ENCODE data around the gene CYBRD1.

DNA sequence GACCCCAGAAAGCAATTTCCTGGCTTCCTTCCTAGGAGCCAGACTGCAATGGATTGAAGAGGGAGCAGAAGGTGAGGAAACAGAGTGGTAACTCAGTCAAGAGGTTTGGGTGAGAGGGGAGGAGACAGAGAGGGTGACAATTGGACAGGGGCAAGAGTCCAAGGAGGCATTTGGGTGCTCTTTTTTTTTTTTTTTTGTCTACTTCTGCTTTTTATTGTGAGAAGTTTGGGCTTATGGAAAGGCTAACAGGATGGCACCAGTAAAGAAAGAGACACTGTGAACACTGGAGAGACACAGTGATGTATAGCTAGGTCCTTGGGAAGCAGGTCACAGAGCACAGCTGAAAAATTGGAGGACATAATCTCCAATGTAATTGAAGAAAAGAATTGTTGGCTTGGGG is 25.0 kb downstream of the CYBRD1 start:
- TF ChIP-seq, protein P1, sequence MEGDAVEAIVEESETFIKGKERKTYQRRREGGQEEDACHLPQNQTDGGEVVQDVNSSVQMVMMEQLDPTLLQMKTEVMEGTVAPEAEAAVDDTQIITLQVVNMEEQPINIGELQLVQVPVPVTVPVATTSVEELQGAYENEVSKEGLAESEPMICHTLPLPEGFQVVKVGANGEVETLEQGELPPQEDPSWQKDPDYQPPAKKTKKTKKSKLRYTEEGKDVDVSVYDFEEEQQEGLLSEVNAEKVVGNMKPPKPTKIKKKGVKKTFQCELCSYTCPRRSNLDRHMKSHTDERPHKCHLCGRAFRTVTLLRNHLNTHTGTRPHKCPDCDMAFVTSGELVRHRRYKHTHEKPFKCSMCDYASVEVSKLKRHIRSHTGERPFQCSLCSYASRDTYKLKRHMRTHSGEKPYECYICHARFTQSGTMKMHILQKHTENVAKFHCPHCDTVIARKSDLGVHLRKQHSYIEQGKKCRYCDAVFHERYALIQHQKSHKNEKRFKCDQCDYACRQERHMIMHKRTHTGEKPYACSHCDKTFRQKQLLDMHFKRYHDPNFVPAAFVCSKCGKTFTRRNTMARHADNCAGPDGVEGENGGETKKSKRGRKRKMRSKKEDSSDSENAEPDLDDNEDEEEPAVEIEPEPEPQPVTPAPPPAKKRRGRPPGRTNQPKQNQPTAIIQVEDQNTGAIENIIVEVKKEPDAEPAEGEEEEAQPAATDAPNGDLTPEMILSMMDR (IDR thresholded peaks at IDR 0.05): no peak
- TF ChIP-seq POLR2A (IDR thresholded peaks at IDR 0.05): no peak
- TF ChIP-seq POLR2AphosphoS5 (IDR thresholded peaks at IDR 0.05): no peak
